HepG2 (cell line): Measurements from ENCODE around the gene HEPHL1. TPM values are rescaled to one million over a fixed set of nuclear protein-coding genes. Genes with fewer than 3 reads are reported as not detected.

ENCODE experiments used
- ATAC-seq: fragments of 200-7000 bp; cut with Tn5 transposase; 3 replicates; pipeline ENCODE4 v1.9.1; 2020; ENCODE audit warnings: mild to moderate bottlenecking, moderate library complexity
- BruUV-seq: library from RNA; stranded (reverse); fragments of 400-500 nt; replicated peaks from 2 replicates; lab custom pipeline; 2021; lab: Mats Ljungman, UMichigan
- CTCF ChIA-PET: fragments of 300-600 bp; formaldehyde crosslinking; extraction: SDS; loops from one replicate; lab custom pipeline; 2021; ENCODE audit warnings: low total read pairs, inconsistent platforms, low intra/inter-chr PET ratio; lab: Yijun Ruan, JAX
- POLR2A ChIA-PET: fragments of 350-600 bp; sonication (Branson Sonifier 250); formaldehyde crosslinking; loops from one replicate; lab custom pipeline; 2020; ENCODE audit warnings: antibody characterized with exemption, inconsistent platforms; lab: Yijun Ruan, JAX
- DNase-seq: peaks from one replicate; pipeline ENCODE4 v3.0.0-alpha.2; 2015; ENCODE audit warnings: low spot score
- FAIRE-seq: peaks from 3 replicates; lab custom pipeline; 2011; peaks lifted over from hg19 to GRCh38; lab: Jason Lieb, UNC
- H2AFZ ChIP-seq: one replicate; pipeline ENCODE4 v1.6.1; 2011; ENCODE audit warnings: low read length, inconsistent platforms
- H3K27ac ChIP-seq: fragments of 300-600 bp; 3 replicates; pipeline ENCODE4 v1.8.0; 2011; ENCODE audit warnings: mixed run types, mild to moderate bottlenecking, mixed read lengths, low read length, inconsistent platforms; ENCODE audit not compliant: insufficient read depth; ENCODE audit errors: extremely low read length
- H3K27me3 ChIP-seq, 2 experiments: fragments of 200-600 bp in 1 of 2; 2 replicates in 1 of 2; 3 replicates in 1 of 2; pipeline versions ENCODE4 v1.6.0 to v1.8.0; 2011; ENCODE audit warnings: low read length in 2 of 2, mild to moderate bottlenecking in 2 of 2, moderate library complexity in 2 of 2, inconsistent platforms in 1 of 2; ENCODE audit not compliant: insufficient read depth in 2 of 2, control insufficient read depth in 1 of 2
- H3K36me3 ChIP-seq, 2 experiments: fragments of 200-600 bp in 1 of 2; replicated peaks in 1 of 2; 2 replicates in 1 of 2; 3 replicates in 1 of 2; pipeline versions ENCODE4 v1.5.1 to v1.8.0; 2011; ENCODE audit warnings: low read length in 2 of 2, inconsistent platforms in 1 of 2; ENCODE audit not compliant: insufficient read depth in 2 of 2, control insufficient read depth in 1 of 2
- H3K4me1 ChIP-seq: 2 replicates; pipeline ENCODE4 v1.5.1; 2012; ENCODE audit warnings: low read length, inconsistent platforms; ENCODE audit not compliant: insufficient read depth
- H3K4me2 ChIP-seq: 2 replicates; pipeline ENCODE4 v1.6.0; 2011; ENCODE audit warnings: low read depth, low read length, inconsistent platforms
- H3K4me3 ChIP-seq, 3 experiments: fragments of 200-600 bp in 1 of 3; sonication (generic), shearing (Covaris generic) in 1 of 3; replicated peaks in 1 of 3; 2 replicates each; pipeline ENCODE4 v1.5.1; 2011 to 2016; ENCODE audit warnings: low read length in 3 of 3, inconsistent platforms in 2 of 3, low read depth in 2 of 3, mild to moderate bottlenecking in 2 of 3, control low read depth in 1 of 3, mixed read lengths in 1 of 3; ENCODE audit not compliant: insufficient read depth in 1 of 3
- H3K79me2 ChIP-seq: one replicate; pipeline ENCODE4 v1.6.1; 2011; ENCODE audit warnings: low read length, inconsistent platforms; ENCODE audit not compliant: insufficient read depth
- H3K9ac ChIP-seq: 2 replicates; pipeline ENCODE4 v1.6.0; 2011; ENCODE audit warnings: mild to moderate bottlenecking, low read depth, low read length, inconsistent platforms; ENCODE audit not compliant: insufficient read depth
- H3K9me3 ChIP-seq: 2 replicates; pipeline ENCODE4 v1.5.1; 2012; ENCODE audit warnings: mild to moderate bottlenecking, low read length
- H4K20me1 ChIP-seq: 2 replicates; pipeline ENCODE4 v1.6.0; 2011; ENCODE audit warnings: inconsistent platforms, mild to moderate bottlenecking, low read length, moderate library complexity; ENCODE audit not compliant: insufficient read depth
- ARHGAP35 ChIP-seq: sonication (generic); formaldehyde crosslinking; IDR thresholded peaks from 2 replicates; pipeline ENCODE4 v1.9.0; 2022; ENCODE audit warnings: mild to moderate bottlenecking, inconsistent platforms, moderate library complexity, missing genetic modification reagents, borderline replicate concordance
- ATRX ChIP-seq: sonication (generic); formaldehyde crosslinking; IDR thresholded peaks from 2 replicates; pipeline ENCODE4 v1.4.0; 2020; ENCODE audit warnings: missing genetic modification reagents, borderline replicate concordance
- BHLHE40 ChIP-seq: IDR thresholded peaks from 2 replicates; pipeline ENCODE4 v1.6.1; 2011; ENCODE audit warnings: low read length, improper control_type of control experiment
- ELF3 ChIP-seq: IDR thresholded peaks from 2 replicates; pipeline ENCODE4 v1.6.1; 2016; ENCODE audit warnings: missing genetic modification reagents, missing compliant biosample characterization
- GATAD2A ChIP-seq: IDR thresholded peaks from 2 replicates; pipeline ENCODE4 v1.6.1; 2016
- IKZF4 ChIP-seq: sonication (generic); formaldehyde crosslinking; IDR thresholded peaks from 2 replicates; pipeline ENCODE4 v1.5.1; 2020; ENCODE audit warnings: borderline replicate concordance, mild to moderate bottlenecking, low read depth, missing genetic modification reagents; ENCODE audit errors: not compliant biosample characterization
- KDM2A ChIP-seq: sonication (generic); formaldehyde crosslinking; IDR thresholded peaks from 2 replicates; pipeline ENCODE4 v1.4.0; 2020; ENCODE audit warnings: low read depth, missing genetic modification reagents, borderline replicate concordance
- MYNN ChIP-seq: sonication (generic); formaldehyde crosslinking; IDR thresholded peaks from 2 replicates; pipeline ENCODE4 v1.4.0; 2020; ENCODE audit warnings: mild to moderate bottlenecking, low read depth, missing genetic modification reagents
- NPAS2 ChIP-seq: sonication (generic); formaldehyde crosslinking; IDR thresholded peaks from 2 replicates; pipeline ENCODE4 v1.8.0; 2022; ENCODE audit warnings: mild to moderate bottlenecking, missing genetic modification reagents, borderline replicate concordance
- RXRA ChIP-seq: sonication (generic); formaldehyde crosslinking; IDR thresholded peaks from 2 replicates; pipeline ENCODE4 v1.5.1; 2020; ENCODE audit warnings: missing genetic modification reagents
- SPEN ChIP-seq: sonication (generic); formaldehyde crosslinking; IDR thresholded peaks from 2 replicates; pipeline ENCODE4 v1.5.1; 2020; ENCODE audit warnings: low read depth, mild to moderate bottlenecking, missing genetic modification reagents
- ZBTB25 ChIP-seq: IDR thresholded peaks from 2 replicates; pipeline ENCODE4 v1.6.1; 2018; ENCODE audit warnings: missing genetic modification reagents
- ZNF207 ChIP-seq: fragments of 450-650 bp; IDR thresholded peaks from 2 replicates; pipeline ENCODE4 v1.6.1; 2016; ENCODE audit warnings: antibody characterized with exemption, borderline replicate concordance
- ZNF432 ChIP-seq: sonication (generic); formaldehyde crosslinking; IDR thresholded peaks from 2 replicates; pipeline ENCODE4 v1.5.0; 2020; ENCODE audit warnings: missing genetic modification reagents, mild to moderate bottlenecking, borderline replicate concordance
- ZNF678 ChIP-seq: sonication (generic); formaldehyde crosslinking; IDR thresholded peaks from 2 replicates; pipeline ENCODE4 v1.4.0; 2020; ENCODE audit warnings: mild to moderate bottlenecking, missing genetic modification reagents
- ZNF703 ChIP-seq: sonication (generic); formaldehyde crosslinking; IDR thresholded peaks from 2 replicates; pipeline ENCODE4 v1.5.1; 2020; ENCODE audit warnings: missing genetic modification reagents, mild to moderate bottlenecking, moderate library complexity, borderline replicate concordance
- WGBS: methylation state at CpG from one replicate; pipeline ENCODE4 v1.1.6; 2017; ENCODE audit warnings: low lambda C conversion rate; 5-methylcytosine and 5-hydroxymethylcytosine counted together
- in situ Hi-C: cut with HindIII; loops from 2 replicates; pipeline ENCODE4 v1.10.0; 2017; ENCODE audit warnings: low pct_unique_long_range_greater_than_20kb; ENCODE audit not compliant: extremely low pct_ligation_motif_present
- intact Hi-C: fragments of 100-400 bp; cut with micrococcal nuclease; formaldehyde crosslinking; loops from one replicate; pipeline ENCODE4 v1.10.0; 2022; ENCODE audit not compliant: unreplicated experiment
- polyA plus RNA-seq, 8 experiments: library from polyadenylated mRNA; depleted of rRNA in 3 of 8; stranded (reverse) in 7 of 8; unstranded in 1 of 8; fragments of >200 nt; fragmentation: Illumina TruSeq in 4 of 8; extraction: Trizol in 4 of 8; gene quantifications; 2 replicates each; pipeline versions ENCODE4 v1.2.1 to v1.2.3, GENCODE V29; 2011 to 2016; ENCODE audit warnings: low read depth in 4 of 8, missing spikeins in 1 of 8, mixed read lengths in 1 of 8; ENCODE audit not compliant: insufficient read depth in 1 of 8
- total RNA-seq, 5 experiments: library from RNA; depleted of rRNA; stranded (reverse); fragments of >200 nt; fragmentation: Illumina TruSeq; extraction: Trizol; gene quantifications; 2 replicates each; pipeline ENCODE4 v1.2.3, GENCODE V29; 2016; ENCODE audit warnings: low read depth in 1 of 5

HEPHL1 gene
- total and polyA plus RNA-seq, 2 of the 13 experiments (the other 11 are each of a cell fraction or from before 2014, with no cell fraction given) = 0.04 to 0.05 TPM

DNA sequence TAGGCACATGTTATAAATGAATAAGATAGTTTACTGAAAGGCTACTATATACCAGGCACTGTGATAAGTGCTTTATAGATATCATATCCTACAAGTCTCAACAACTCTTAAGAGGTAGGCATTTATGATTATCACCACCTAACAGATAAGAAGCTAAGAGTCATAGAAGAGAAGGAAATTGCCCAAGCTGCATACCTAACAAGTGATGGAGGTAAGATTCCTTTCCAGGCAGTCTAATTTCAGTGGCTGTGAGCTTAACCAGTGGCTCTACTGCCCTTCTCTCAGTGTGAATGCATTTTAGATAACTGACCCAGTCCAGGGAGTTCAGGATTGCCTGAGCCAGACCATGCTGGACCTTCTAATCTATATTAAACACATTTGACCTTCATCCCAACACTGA is 39.2 kb downstream of the HEPHL1 start (continued):
- TF ChIP-seq NPAS2 = no peak

GRCh38 chr11:94062360-94062759 is 41.2 kb downstream of the HEPHL1 start:
- DNase-seq = no peak
- POLR2A ChIA-PET = no interaction called here
- no TSS peak for BruUV-seq
- in situ Hi-C loops (no loop called here), intact Hi-C loops (no loop called here)
- Histone ChIP-seq H3K4me3 (no peak overlapping the region), H3K27me3 (no peaks in the 10 kb centered on the region), H3K27ac (no peak overlapping the region), H3K9me3 (no peaks in the 10 kb centered on the region), H4K20me1 (no peaks in the 10 kb centered on the region), H3K4me1 (no peaks in the 10 kb centered on the region), H3K4me2 (no peak overlapping the region), H3K79me2 (no peaks in the 10 kb centered on the region), H3K36me3 (no peaks in the 10 kb centered on the region), H2AFZ (no peak overlapping the region), H3K9ac (no peak overlapping the region)
- FAIRE-seq = no peak
- WGBS = 10% methylated on average over 2 of the region's 2 CpGs
- no peak for ATAC-seq
- CTCF ChIA-PET = no interaction called here
- TF ChIP-seq SPEN (CRISPR knock-in tag) = no peak

GRCh38 chr11:94066901-94067429 is 45.8 kb downstream of the HEPHL1 start:
- intact Hi-C loops (no loop called here), in situ Hi-C loops (no loop called here)
- no peak overlapping the region for H3K27ac ChIP-seq
- ATAC-seq (no peak), FAIRE-seq (no peak), DNase-seq (no peak)
- POLR2A ChIA-PET = no interaction called here
- CTCF ChIA-PET = no interaction called here
- H3K9ac ChIP-seq = no peak overlapping the region
- 52% methylated on average over 3 of the region's 3 CpGs for WGBS
- H3K4me1 ChIP-seq = no peaks in the 10 kb centered on the region
- BruUV-seq = no TSS peak
- no peak for TF ChIP-seq ZNF678 (CRISPR knock-in tag)
- TF ChIP-seq ZNF207 = no peak
- TF ChIP-seq BHLHE40 = no peak
- TF ChIP-seq MYNN = no peak
- no peak for TF ChIP-seq GATAD2A (CRISPR knock-in tag)
- TF ChIP-seq ATRX (CRISPR knock-in tag) = no peak
- TF ChIP-seq ARHGAP35 (CRISPR knock-in tag) = no peak
- no peak for TF ChIP-seq IKZF4 (CRISPR knock-in tag)
- no peak for TF ChIP-seq ELF3
- TF ChIP-seq KDM2A (CRISPR knock-in tag) = no peak
- no peak for TF ChIP-seq ZNF703 (CRISPR knock-in tag)
- no peak for TF ChIP-seq ZBTB25
- TF ChIP-seq RXRA = no peak
- TF ChIP-seq ZNF432 (CRISPR knock-in tag) = no peak
- no peaks in the 10 kb centered on the region for H3K27me3 ChIP-seq
- H3K9me3 ChIP-seq = no peaks in the 10 kb centered on the region
- no peak overlapping the region for H3K4me2 ChIP-seq
- no peak overlapping the region for H2AFZ ChIP-seq
- H3K79me2 ChIP-seq = no peaks in the 10 kb centered on the region
- no peaks in the 10 kb centered on the region for H4K20me1 ChIP-seq
- H3K4me3 ChIP-seq = no peak overlapping the region
- no peaks in the 10 kb centered on the region for H3K36me3 ChIP-seq
